Caki2 (cell line): Measurements from ENCODE around the gene ARHGAP35. TPM values are rescaled to one million over a fixed set of nuclear protein-coding genes. Genes with fewer than 3 reads are reported as not detected.
"Not testable (repeated sequence)": the region's sequence is repeated elsewhere in the genome, so short reads cannot be mapped to it uniquely, and the experiment has no call there.

ENCODE experiments used
- DNase-seq: peaks from one replicate; pipeline ENCODE4 v3.0.0-alpha.2; 2015; ENCODE audit warnings: low read depth
- in situ Hi-C: cut with HindIII; loops from 2 replicates; pipeline ENCODE4 v1.10.0; 2016; ENCODE audit warnings: low sequenced_read_pairs, low pct_unique_long_range_greater_than_20kb, mixed read lengths
- total RNA-seq: library from RNA; depleted of rRNA; stranded (reverse); fragments of >200 nt; shearing (Covaris generic); gene quantifications from 2 replicates; pipeline ENCODE4 v1.2.3, GENCODE V29; 2014; ENCODE audit warnings: low replicate concordance

The ARHGAP35 gene
- total RNA-seq, 1 experiment from 2014 or later, result 15.6 TPM

GRCh38 chr19:46862974-46863632 lies 2.3 kb downstream of the ARHGAP35 start:
- in situ Hi-C loops, result no loop called here
- no peak for DNase-seq

GRCh38 chr19:46863818-46864629 lies 3.2 kb downstream of the ARHGAP35 start:
- peak; percentile 87 for DNase-seq
- in situ Hi-C loops, result no loop called here

GRCh38 chr19:46866407-46867136 lies 5.8 kb downstream of the ARHGAP35 start:
- DNase-seq, result no peak

GRCh38 chr19:46867170-46867569 lies 6.4 kb downstream of the ARHGAP35 start:
- in situ Hi-C loops, result no loop called here
- no peak for DNase-seq

More at GRCh38 chr19:46866407-46867136, 5.8 kb downstream of the ARHGAP35 start:
- in situ Hi-C loops, result no loop called here

GRCh38 chr19:46868025-46868802 lies 7.4 kb downstream of the ARHGAP35 start:
- no peak for DNase-seq
- in situ Hi-C loops, result no loop called here

GRCh38 chr19:46871173-46871572 lies 10.4 kb downstream of the ARHGAP35 start:
- DNase-seq, in situ Hi-C loops: not testable (repeated sequence)

- DNase-seq, result no peak
- in situ Hi-C loops, result no loop called here
Measured at GRCh38 chr19:46872967-46873366, 12.2 kb downstream of the ARHGAP35 start.

- peak; percentile 58 for DNase-seq
- in situ Hi-C loops, result no loop called here
Measured at GRCh38 chr19:46875234-46875633, 14.4 kb downstream of the ARHGAP35 start.

- in situ Hi-C loops, result no loop called here
- DNase-seq, result no peak
Measured at GRCh38 chr19:46875657-46876056, 14.9 kb downstream of the ARHGAP35 start.

- DNase-seq, result peak; percentile 91
- in situ Hi-C loops, result no loop called here
Measured at GRCh38 chr19:46878613-46879375, 18.0 kb downstream of the ARHGAP35 start.

- in situ Hi-C loops, result no loop called here
Measured at GRCh38 chr19:46880431-46880830, 19.6 kb downstream of the ARHGAP35 start.

GRCh38 chr19:46881092-46881491 lies 20.3 kb downstream of the ARHGAP35 start:
- in situ Hi-C loops, result no loop called here

More at GRCh38 chr19:46880431-46880830, 19.6 kb downstream of the ARHGAP35 start:
- DNase-seq, result no peak

GRCh38 chr19:46882034-46882433 lies 21.2 kb downstream of the ARHGAP35 start:
- DNase-seq, result no peak
- in situ Hi-C loops, result no loop called here

More at GRCh38 chr19:46881092-46881491, 20.3 kb downstream of the ARHGAP35 start:
- DNase-seq, result no peak

GRCh38 chr19:46882751-46883150 lies 22.0 kb downstream of the ARHGAP35 start:
- in situ Hi-C loops, DNase-seq: not testable (repeated sequence)

- in situ Hi-C loops, result no loop called here
- no peak for DNase-seq
Measured at GRCh38 chr19:46885411-46885810, 24.6 kb downstream of the ARHGAP35 start.

GRCh38 chr19:46886546-46887239 lies 25.9 kb downstream of the ARHGAP35 start:
- in situ Hi-C loops, result no loop called here
- DNase-seq, result no peak

GRCh38 chr19:46887240-46887782 lies 26.5 kb downstream of the ARHGAP35 start:
- in situ Hi-C loops, result no loop called here
- DNase-seq, result no peak
